ENCODE results near the gene CAP2.

The CAP2 gene

DNA sequence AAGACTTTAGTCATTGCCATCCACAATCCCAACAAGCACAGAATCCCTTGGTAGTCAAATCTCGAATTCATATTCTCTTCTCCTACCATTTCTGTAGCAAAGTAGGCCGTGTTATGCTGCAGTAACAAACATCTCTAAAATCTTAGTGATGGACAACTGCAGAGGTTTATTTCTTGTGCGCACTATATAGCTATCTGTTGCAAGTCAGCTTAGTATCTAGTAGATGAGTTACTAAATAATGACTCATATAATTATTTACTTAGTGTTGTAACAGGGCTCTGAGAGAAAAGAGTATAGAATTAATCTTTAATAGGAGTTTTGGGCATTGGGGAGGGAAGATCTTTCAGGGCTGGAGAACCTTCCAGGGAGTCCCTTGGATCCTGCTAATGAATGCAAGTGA, 73.3 kb downstream of the CAP2 start:
- Histone ChIP-seq H3K4me3 (replicated peaks; ENCODE audit: insufficient read depth, low read length) (no peak overlapping the region), H3K27ac (replicated peaks) (no peak overlapping the region), H3K27me3 (ENCODE audit: insufficient read depth, poor library complexity, severe bottlenecking) (no peaks in the 10 kb centered on the region)
- no peak for TF ChIP-seq SPI1 (IDR thresholded peaks at IDR 0.05; ENCODE audit: borderline replicate concordance, low read depth)
- TF ChIP-seq, protein P1, sequence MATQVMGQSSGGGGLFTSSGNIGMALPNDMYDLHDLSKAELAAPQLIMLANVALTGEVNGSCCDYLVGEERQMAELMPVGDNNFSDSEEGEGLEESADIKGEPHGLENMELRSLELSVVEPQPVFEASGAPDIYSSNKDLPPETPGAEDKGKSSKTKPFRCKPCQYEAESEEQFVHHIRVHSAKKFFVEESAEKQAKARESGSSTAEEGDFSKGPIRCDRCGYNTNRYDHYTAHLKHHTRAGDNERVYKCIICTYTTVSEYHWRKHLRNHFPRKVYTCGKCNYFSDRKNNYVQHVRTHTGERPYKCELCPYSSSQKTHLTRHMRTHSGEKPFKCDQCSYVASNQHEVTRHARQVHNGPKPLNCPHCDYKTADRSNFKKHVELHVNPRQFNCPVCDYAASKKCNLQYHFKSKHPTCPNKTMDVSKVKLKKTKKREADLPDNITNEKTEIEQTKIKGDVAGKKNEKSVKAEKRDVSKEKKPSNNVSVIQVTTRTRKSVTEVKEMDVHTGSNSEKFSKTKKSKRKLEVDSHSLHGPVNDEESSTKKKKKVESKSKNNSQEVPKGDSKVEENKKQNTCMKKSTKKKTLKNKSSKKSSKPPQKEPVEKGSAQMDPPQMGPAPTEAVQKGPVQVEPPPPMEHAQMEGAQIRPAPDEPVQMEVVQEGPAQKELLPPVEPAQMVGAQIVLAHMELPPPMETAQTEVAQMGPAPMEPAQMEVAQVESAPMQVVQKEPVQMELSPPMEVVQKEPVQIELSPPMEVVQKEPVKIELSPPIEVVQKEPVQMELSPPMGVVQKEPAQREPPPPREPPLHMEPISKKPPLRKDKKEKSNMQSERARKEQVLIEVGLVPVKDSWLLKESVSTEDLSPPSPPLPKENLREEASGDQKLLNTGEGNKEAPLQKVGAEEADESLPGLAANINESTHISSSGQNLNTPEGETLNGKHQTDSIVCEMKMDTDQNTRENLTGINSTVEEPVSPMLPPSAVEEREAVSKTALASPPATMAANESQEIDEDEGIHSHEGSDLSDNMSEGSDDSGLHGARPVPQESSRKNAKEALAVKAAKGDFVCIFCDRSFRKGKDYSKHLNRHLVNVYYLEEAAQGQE (IDR thresholded peaks at IDR 0.05; ENCODE audit: insufficient replicate concordance, low read depth) = no peak
- TF ChIP-seq GABPA (IDR thresholded peaks at IDR 0.05; ENCODE audit: low read depth) = no peak
- no peak for TF ChIP-seq POLR2AphosphoS5 (IDR thresholded peaks at IDR 0.05; ENCODE audit: low read depth)
- TF ChIP-seq, protein P2, sequence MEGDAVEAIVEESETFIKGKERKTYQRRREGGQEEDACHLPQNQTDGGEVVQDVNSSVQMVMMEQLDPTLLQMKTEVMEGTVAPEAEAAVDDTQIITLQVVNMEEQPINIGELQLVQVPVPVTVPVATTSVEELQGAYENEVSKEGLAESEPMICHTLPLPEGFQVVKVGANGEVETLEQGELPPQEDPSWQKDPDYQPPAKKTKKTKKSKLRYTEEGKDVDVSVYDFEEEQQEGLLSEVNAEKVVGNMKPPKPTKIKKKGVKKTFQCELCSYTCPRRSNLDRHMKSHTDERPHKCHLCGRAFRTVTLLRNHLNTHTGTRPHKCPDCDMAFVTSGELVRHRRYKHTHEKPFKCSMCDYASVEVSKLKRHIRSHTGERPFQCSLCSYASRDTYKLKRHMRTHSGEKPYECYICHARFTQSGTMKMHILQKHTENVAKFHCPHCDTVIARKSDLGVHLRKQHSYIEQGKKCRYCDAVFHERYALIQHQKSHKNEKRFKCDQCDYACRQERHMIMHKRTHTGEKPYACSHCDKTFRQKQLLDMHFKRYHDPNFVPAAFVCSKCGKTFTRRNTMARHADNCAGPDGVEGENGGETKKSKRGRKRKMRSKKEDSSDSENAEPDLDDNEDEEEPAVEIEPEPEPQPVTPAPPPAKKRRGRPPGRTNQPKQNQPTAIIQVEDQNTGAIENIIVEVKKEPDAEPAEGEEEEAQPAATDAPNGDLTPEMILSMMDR (IDR thresholded peaks at IDR 0.05; ENCODE audit: insufficient read depth, low read length) = no peak
- DNase-seq (ENCODE audit: low read depth in 1 of 2, low spot score in 1 of 2) = no peak

DNA sequence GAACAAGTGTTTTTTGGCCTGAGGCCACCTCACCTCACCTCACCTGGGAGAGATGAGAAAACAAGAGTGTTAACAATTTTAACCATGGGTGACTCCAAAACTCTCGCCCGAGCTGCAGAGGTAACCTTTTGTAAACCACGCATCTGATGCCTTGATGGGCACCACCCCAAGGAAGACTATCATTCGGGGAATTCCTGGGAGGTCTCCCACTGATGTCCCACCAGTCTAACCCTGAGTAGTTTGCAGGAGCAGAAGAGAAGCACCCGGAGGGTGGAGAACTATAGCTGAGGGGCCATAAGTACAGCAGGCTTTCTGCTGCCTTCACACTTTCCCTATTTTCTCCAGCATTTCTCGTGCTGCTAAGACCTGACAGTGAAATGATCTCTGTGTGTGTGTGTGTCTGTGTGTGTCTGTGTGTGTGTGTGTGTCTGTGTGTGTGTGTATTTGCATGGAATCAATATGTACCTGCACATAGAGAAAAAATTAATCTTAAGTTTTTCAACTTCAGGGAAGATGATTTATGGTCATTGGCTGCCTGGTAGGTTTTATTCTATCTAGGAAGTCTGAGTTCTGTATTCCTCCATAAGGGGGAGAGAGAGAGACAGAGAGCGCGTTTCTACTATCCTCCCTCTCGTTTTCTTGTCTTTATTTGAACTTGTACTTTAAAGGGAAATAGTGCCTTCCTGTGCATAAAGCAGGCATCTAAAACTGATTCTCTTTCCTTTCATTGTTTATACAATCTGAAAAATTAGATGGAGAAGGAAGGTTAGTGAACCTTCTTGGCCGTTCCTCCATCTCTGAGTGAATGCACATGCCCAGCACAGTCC, 75.8 kb downstream of the CAP2 start:
- Histone ChIP-seq H3K27me3 (ENCODE audit: insufficient read depth, poor library complexity, severe bottlenecking) (no peaks in the 10 kb centered on the region), H3K27ac (replicated peaks) (no peak overlapping the region), H3K4me3 (replicated peaks; ENCODE audit: insufficient read depth, low read length) (no peak overlapping the region)
- no peak for TF ChIP-seq GABPA (IDR thresholded peaks at IDR 0.05; ENCODE audit: low read depth)
- TF ChIP-seq, protein P1 (IDR thresholded peaks at IDR 0.05; ENCODE audit: insufficient replicate concordance, low read depth) = no peak
- no peak for TF ChIP-seq SPI1 (IDR thresholded peaks at IDR 0.05; ENCODE audit: borderline replicate concordance, low read depth)
- TF ChIP-seq, protein P2 (IDR thresholded peaks at IDR 0.05; ENCODE audit: insufficient read depth, low read length) = no peak
- no peak for TF ChIP-seq POLR2AphosphoS5 (IDR thresholded peaks at IDR 0.05; ENCODE audit: low read depth)
- no peak for DNase-seq (ENCODE audit: low read depth in 1 of 2, low spot score in 1 of 2)

DNA sequence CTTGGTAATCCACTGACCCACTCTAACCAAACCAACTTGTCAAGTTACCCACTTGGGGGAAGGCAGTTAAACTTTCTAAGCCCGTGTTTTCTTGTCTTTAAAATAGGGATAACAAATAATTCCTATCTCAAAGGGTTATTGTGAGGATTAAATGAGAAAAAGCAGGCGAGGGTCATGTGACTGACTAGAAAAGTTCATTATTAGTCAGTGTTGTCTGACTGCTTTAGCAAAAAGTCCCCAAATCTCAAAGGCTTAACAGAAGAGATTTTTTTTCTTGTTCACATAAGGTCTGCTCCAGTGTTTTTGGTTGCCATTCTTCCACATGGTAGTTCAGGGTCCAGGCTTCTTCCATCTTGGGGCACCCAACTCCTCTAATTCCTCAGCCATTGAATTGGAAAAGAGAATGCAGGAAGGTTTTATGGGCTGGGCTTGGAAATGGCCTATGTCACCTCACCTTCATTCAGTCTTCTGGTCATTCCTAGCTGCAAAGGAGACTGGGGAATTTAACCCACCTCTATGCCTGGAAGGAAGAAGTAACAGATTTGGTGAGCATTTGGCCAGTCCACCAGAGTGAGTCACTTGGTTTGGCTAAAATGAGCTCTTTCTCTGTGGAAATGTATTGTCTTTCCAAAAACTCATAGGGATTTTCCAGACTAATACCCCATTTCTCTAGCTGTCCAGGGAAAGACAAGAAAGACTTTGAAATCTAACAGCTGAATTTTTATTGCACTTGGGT, 77.0 kb downstream of the CAP2 start:
- Histone ChIP-seq H3K27ac (replicated peaks) (no peak overlapping the region), H3K27me3 (ENCODE audit: insufficient read depth, poor library complexity, severe bottlenecking) (no peaks in the 10 kb centered on the region), H3K4me3 (replicated peaks; ENCODE audit: insufficient read depth, low read length) (no peak overlapping the region)
- no peak for DNase-seq (ENCODE audit: low read depth in 1 of 2, low spot score in 1 of 2)
- TF ChIP-seq, protein P2 (IDR thresholded peaks at IDR 0.05; ENCODE audit: insufficient read depth, low read length) = no peak
- TF ChIP-seq POLR2AphosphoS5 (IDR thresholded peaks at IDR 0.05; ENCODE audit: low read depth) (no peak), GABPA (IDR thresholded peaks at IDR 0.05; ENCODE audit: low read depth) (no peak), SPI1 (IDR thresholded peaks at IDR 0.05; ENCODE audit: borderline replicate concordance, low read depth) (no peak)
- TF ChIP-seq, protein P1 (IDR thresholded peaks at IDR 0.05; ENCODE audit: insufficient replicate concordance, low read depth) = no peak

Measured in HL-60 (cell line).